ENCODE measurements around the gene IL16.

The IL16 gene

DNA sequence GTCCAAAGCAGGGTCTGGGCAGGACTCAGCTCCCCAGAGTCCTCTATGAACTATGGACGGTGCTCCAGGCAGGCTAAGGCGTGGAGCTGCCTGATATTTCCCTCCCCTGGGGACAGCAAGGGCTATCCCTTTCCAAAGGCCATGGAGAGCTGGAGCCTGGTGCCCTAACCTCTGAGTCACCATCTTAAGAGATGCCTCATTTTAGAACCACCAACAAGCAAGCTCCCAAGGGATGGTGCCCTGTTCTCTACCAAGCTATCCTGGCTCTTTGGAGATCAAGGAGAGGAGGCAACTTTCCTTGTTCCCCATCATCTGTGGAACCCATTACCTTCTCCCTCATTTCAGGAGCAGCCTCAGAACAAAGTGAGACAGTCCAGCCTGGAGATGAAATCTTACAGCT, 111.6 kb downstream of the IL16 start:
- Histone ChIP-seq H3K4me3 (ENCODE audit: insufficient read depth, low read length, poor library complexity, severe bottlenecking) (no peak overlapping the region), H3K79me2 (ENCODE audit: insufficient read depth, low read length) (no peaks in the 10 kb centered on the region), H3K36me3 (ENCODE audit: low read length) (no peaks in the 10 kb centered on the region; the same call in 1 of the 2 replicates), H3K4me2 (ENCODE audit: low read depth, low read length, poor library complexity, severe bottlenecking) (no peak overlapping the region), H3K9me2 (replicated peaks; ENCODE audit: insufficient read depth, low read length) (no peaks in the 10 kb centered on the region), H4K20me1 (ENCODE audit: low read depth, low read length) (no peaks in the 10 kb centered on the region), H3K9ac (ENCODE audit: low read length) (no peak overlapping the region), H2AFZ (ENCODE audit: low read depth, low read length, severe bottlenecking) (no peak overlapping the region), H3K9me3 (ENCODE audit: insufficient read depth, low read length) (no peaks in the 10 kb centered on the region), H3F3A (ENCODE audit: insufficient read depth) (peaks cover 6% of the 10 kb centered on the region), H3K27ac (ENCODE audit: low read depth, low read length) (no peak overlapping the region), H3K27me3 (ENCODE audit: low read length) (no peaks in the 10 kb centered on the region)
- no peak for TF ChIP-seq EZH2phosphoT487 (conservative IDR thresholded peaks at IDR 0.05; ENCODE audit: low read length)

DNA sequence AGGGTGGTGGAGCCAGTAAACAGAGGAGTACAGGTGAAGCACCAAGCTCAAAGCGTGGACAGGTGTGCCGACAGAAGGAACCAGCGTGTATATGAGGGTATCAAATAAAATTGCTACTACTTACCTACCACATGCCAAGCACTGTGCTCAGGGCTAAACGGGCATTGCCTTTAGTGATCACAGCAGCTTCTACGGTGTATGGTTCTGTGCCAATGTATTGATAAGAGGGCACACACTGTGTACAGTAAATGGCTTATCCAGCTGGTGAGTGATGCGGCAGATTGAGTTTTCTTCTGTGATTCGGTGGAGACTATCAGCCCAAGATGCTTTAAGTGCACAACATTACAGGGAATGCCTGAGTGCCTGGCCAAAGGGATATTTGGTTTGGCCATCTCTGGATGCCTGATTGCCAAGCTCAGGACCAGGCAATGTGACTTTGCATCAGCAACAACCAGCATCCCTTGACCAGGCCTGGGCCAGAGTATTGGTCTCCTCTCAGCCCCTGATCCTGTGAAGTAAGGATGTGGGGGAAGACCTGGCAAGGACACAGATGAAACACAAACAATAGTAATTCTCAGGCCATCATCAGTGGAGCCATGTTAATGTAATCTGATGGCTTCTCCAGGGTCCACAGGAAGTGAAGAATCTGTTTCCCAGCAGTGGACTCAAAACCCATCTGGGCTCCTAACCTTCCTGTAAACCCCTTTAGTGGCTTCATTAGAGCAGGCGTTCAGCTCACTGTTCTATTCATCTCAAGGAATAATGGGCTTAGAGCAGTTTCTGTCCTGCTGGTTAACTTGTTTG, 113.2 kb downstream of the IL16 start:
- Histone ChIP-seq H3K4me2 (ENCODE audit: low read depth, low read length, poor library complexity, severe bottlenecking) (no peak overlapping the region), H2AFZ (ENCODE audit: low read depth, low read length, severe bottlenecking) (no peak overlapping the region), H3K9ac (ENCODE audit: low read length) (no peak overlapping the region), H3K79me2 (ENCODE audit: insufficient read depth, low read length) (no peaks in the 10 kb centered on the region), H4K20me1 (ENCODE audit: low read depth, low read length) (no peaks in the 10 kb centered on the region), H3K36me3 (ENCODE audit: low read length) (no peaks in the 10 kb centered on the region; the same call in 1 of the 2 replicates), H3K9me3 (ENCODE audit: insufficient read depth, low read length) (no peaks in the 10 kb centered on the region), H3K27ac (ENCODE audit: low read depth, low read length) (no peak overlapping the region), H3K9me2 (replicated peaks; ENCODE audit: insufficient read depth, low read length) (no peaks in the 10 kb centered on the region), H3K4me3 (ENCODE audit: insufficient read depth, low read length, poor library complexity, severe bottlenecking) (no peak overlapping the region), H3F3A (ENCODE audit: insufficient read depth) (peaks cover 6% of the 10 kb centered on the region), H3K27me3 (ENCODE audit: low read length) (no peaks in the 10 kb centered on the region)
- TF ChIP-seq, protein P1, sequence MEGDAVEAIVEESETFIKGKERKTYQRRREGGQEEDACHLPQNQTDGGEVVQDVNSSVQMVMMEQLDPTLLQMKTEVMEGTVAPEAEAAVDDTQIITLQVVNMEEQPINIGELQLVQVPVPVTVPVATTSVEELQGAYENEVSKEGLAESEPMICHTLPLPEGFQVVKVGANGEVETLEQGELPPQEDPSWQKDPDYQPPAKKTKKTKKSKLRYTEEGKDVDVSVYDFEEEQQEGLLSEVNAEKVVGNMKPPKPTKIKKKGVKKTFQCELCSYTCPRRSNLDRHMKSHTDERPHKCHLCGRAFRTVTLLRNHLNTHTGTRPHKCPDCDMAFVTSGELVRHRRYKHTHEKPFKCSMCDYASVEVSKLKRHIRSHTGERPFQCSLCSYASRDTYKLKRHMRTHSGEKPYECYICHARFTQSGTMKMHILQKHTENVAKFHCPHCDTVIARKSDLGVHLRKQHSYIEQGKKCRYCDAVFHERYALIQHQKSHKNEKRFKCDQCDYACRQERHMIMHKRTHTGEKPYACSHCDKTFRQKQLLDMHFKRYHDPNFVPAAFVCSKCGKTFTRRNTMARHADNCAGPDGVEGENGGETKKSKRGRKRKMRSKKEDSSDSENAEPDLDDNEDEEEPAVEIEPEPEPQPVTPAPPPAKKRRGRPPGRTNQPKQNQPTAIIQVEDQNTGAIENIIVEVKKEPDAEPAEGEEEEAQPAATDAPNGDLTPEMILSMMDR (IDR thresholded peaks at IDR 0.05; ENCODE audit: insufficient read depth, low read length, poor library complexity, severe bottlenecking) = no peak
- no peak for TF ChIP-seq EZH2phosphoT487 (conservative IDR thresholded peaks at IDR 0.05; ENCODE audit: low read length)

DNA sequence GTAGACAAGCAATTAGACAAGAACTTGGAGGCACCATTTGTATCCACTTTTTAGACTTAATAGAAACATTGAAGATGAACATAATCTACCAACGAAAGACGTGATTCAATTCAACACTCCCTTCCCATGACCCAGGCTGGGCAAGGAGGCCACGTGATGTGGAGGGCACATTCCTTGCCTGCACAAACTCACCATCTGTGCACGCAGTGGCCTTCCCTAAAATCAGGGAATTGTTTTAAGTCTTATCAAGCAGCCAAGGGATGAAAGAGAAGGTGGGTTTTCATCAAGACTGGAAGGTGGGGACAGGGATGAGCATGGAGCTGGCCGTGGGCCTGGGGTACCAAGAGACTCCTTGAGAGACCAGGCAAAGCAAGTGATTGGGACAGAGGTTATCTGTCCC, 113.8 kb downstream of the IL16 start:
- Histone ChIP-seq H3F3A (ENCODE audit: insufficient read depth) (peaks cover 6% of the 10 kb centered on the region), H3K9ac (ENCODE audit: low read length) (no peak overlapping the region), H3K9me2 (replicated peaks; ENCODE audit: insufficient read depth, low read length) (no peaks in the 10 kb centered on the region), H3K79me2 (ENCODE audit: insufficient read depth, low read length) (no peaks in the 10 kb centered on the region), H3K4me2 (ENCODE audit: low read depth, low read length, poor library complexity, severe bottlenecking) (no peak overlapping the region), H3K9me3 (ENCODE audit: insufficient read depth, low read length) (no peaks in the 10 kb centered on the region), H4K20me1 (ENCODE audit: low read depth, low read length) (no peaks in the 10 kb centered on the region), H3K27me3 (ENCODE audit: low read length) (no peaks in the 10 kb centered on the region), H3K27ac (ENCODE audit: low read depth, low read length) (no peak overlapping the region), H3K36me3 (ENCODE audit: low read length) (no peaks in the 10 kb centered on the region), H2AFZ (ENCODE audit: low read depth, low read length, severe bottlenecking) (no peak overlapping the region), H3K4me3 (ENCODE audit: insufficient read depth, low read length, poor library complexity, severe bottlenecking) (no peak overlapping the region)
- TF ChIP-seq, protein P1 (IDR thresholded peaks at IDR 0.05; ENCODE audit: insufficient read depth, low read length, poor library complexity, severe bottlenecking) = no peak

DNA sequence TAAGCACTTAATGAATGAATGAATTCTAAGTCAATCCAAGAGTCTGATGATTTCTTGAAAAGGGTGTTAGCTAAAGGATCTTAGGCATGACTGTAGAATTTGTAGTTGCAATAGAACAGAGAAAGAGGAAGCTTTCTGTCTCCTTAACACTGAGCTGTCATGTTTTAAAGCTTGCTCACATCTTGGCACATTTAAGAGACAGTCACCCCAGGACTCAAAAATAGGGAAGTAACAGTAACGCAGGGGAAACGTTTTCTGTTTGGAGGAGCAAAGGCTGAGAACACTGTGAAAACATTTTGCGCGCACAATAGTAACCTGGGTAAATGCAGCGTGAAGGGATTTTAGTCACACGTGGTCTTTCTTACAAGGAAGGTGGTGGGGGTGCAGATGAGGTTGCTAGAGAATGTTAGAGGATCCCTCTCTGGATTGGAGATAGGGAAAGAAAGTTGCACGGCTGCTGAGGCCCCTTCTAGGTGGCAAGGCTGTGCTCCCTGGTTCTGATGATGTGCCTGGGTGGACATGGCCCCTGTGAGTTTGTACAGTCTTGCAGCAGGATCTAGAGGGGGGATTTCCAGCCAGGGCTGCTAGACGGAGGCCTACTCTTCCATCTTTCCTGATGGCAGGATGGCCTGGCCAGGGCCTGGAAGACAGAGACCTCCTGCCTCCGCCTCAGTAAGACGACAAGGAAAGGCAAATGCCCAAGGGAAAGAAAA, 115.2 kb downstream of the IL16 start:
- Histone ChIP-seq H3K4me2 (ENCODE audit: low read depth, low read length, poor library complexity, severe bottlenecking) (peak overlapping the region; percentile 26), H3K4me3 (ENCODE audit: insufficient read depth, low read length, poor library complexity, severe bottlenecking) (no peak overlapping the region), H2AFZ (ENCODE audit: low read depth, low read length, severe bottlenecking) (no peak overlapping the region), H3F3A (ENCODE audit: insufficient read depth) (peaks cover 6% of the 10 kb centered on the region), H4K20me1 (ENCODE audit: low read depth, low read length) (no peaks in the 10 kb centered on the region), H3K27ac (ENCODE audit: low read depth, low read length) (peak overlapping the region; percentile 52), H3K9ac (ENCODE audit: low read length) (peak overlapping the region; percentile 15; the same call in 1 of the 2 replicates), H3K9me2 (replicated peaks; ENCODE audit: insufficient read depth, low read length) (no peaks in the 10 kb centered on the region), H3K27me3 (ENCODE audit: low read length) (no peaks in the 10 kb centered on the region), H3K79me2 (ENCODE audit: insufficient read depth, low read length) (no peaks in the 10 kb centered on the region), H3K9me3 (ENCODE audit: insufficient read depth, low read length) (no peaks in the 10 kb centered on the region), H3K36me3 (ENCODE audit: low read length) (no peaks in the 10 kb centered on the region)
- TF ChIP-seq EZH2phosphoT487 (conservative IDR thresholded peaks at IDR 0.05; ENCODE audit: low read length) = no peak
- TF ChIP-seq, protein P1 (IDR thresholded peaks at IDR 0.05; ENCODE audit: insufficient read depth, low read length, poor library complexity, severe bottlenecking) = no peak

All from SU-DHL-6 (cell line).